HUES6 (cell line): ENCODE results near the gene DOCK1.

ENCODE experiments used
- H3K27ac ChIP-seq: 2 replicates; pipeline ENCODE4 v1.7.0; 2013; ENCODE audit warnings: low read depth, mild to moderate bottlenecking, low read length, inconsistent platforms
- H3K27me3 ChIP-seq: 2 replicates; pipeline ENCODE4 v1.6.1; 2013; ENCODE audit warnings: low read length; ENCODE audit not compliant: control insufficient read depth, insufficient read depth
- H3K36me3 ChIP-seq: 2 replicates; pipeline ENCODE4 v1.6.1; 2013; ENCODE audit warnings: low read length; ENCODE audit not compliant: control insufficient read depth, insufficient read depth
- H3K4me1 ChIP-seq: 2 replicates; pipeline ENCODE4 v1.6.1; 2013; ENCODE audit warnings: low read length; ENCODE audit not compliant: control insufficient read depth, insufficient read depth
- H3K4me3 ChIP-seq: 2 replicates; pipeline ENCODE4 v1.5.1; 2013; ENCODE audit warnings: low read depth, low read length
- H3K9ac ChIP-seq: one replicate; pipeline ENCODE4 v1.6.1; 2013; ENCODE audit warnings: mild to moderate bottlenecking, low read length
- H3K9me3 ChIP-seq: 2 replicates; pipeline ENCODE4 v1.6.1; 2013; ENCODE audit warnings: low read depth, low read length; ENCODE audit not compliant: control insufficient read depth, insufficient read depth

Gene DOCK1

DNA sequence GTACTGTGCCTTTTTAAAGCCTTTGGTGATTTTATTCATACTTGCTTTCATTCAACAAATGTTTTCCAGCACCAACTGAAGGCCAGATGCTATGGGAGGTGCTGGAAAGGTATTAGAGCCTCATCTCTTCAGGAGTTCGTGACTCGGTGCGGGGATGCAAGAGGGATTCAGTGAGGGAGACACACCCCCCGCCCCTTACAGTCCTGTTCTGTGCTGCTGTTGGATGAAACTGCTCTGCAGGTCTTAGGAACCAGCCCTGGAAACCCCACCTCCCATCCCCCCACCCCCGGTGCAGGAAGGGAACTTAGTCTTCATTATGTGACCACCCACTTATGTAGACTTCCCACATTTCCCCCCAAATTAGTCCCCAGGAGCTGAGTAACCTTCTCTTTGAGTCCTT is 180.7 kb downstream of the DOCK1 start:
- Histone ChIP-seq H3K27me3 (no peaks in the 10 kb centered on the region), H3K9ac (no peak overlapping the region), H3K36me3 (peaks cover 22% of the 10 kb centered on the region), H3K4me3 (no peak overlapping the region), H3K27ac (no peak overlapping the region), H3K4me1 (no peaks in the 10 kb centered on the region), H3K9me3 (0 out of 2 replicates have a peak, but pooled peaks cover 2% of the 10 kb centered on the region)

GRCh38 chr10:127088908-127089307 is 183.7 kb downstream of the DOCK1 start:
- no peak overlapping the region for H3K27ac ChIP-seq
- H3K27me3 ChIP-seq = no peaks in the 10 kb centered on the region
- H3K4me1 ChIP-seq = no peaks in the 10 kb centered on the region
- H3K36me3 ChIP-seq = no peaks in the 10 kb centered on the region
- H3K4me3 ChIP-seq = no peak overlapping the region
- no peak overlapping the region for H3K9ac ChIP-seq
- no peaks in the 10 kb centered on the region for H3K9me3 ChIP-seq

GRCh38 chr10:127089446-127089845 is 184.2 kb downstream of the DOCK1 start:
- Histone ChIP-seq H3K27me3 (no peaks in the 10 kb centered on the region), H3K4me3 (no peak overlapping the region), H3K27ac (no peak overlapping the region), H3K9me3 (no peaks in the 10 kb centered on the region), H3K9ac (no peak overlapping the region), H3K36me3 (no peaks in the 10 kb centered on the region), H3K4me1 (no peaks in the 10 kb centered on the region)

DNA sequence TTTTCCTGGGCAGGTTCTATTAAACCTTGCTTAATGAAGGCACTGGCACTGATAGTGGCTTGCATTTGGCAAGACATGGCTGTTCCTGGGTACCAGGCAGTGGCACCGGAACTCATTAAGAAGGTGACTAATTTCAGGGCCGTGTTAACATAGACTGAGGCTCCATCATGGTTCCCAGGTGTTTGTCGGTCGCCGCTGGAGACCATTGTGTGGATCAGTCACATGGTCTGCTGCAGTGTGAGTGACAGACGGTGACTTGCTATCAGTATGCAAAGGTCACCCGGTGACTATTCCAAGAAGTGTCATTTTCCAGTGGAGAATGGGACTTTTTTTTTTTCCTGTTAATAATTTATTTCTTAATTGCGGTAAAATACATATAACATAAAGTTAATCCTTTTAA is 184.9 kb downstream of the DOCK1 start:
- no peaks in the 10 kb centered on the region for H3K27me3 ChIP-seq
- H3K4me1 ChIP-seq = no peaks in the 10 kb centered on the region
- H3K4me3 ChIP-seq = no peak overlapping the region
- 0 out of 2 replicates have a peak, but pooled peaks cover 2% of the 10 kb centered on the region for H3K36me3 ChIP-seq
- H3K27ac ChIP-seq = no peak overlapping the region
- no peaks in the 10 kb centered on the region for H3K9me3 ChIP-seq
- H3K9ac ChIP-seq = no peak overlapping the region

DNA sequence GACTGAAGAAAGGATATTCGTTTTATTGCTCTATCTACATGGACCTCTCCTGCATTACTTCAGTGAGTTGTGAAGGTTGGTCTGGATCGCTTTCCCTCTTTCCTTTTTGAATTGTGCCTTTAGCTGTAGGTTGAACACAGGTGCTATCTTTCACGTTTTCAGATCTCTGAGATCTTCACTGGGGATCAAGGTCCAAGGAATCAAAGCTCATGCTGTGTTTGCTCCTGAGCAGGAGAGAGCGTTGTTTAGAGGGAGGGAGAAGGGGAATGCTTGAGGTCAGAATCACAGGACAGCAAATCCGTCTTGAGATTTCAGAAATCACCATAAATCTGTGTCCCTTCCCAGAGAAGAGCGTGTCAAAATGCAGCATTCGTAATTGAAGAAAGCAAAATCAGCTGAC is 186.1 kb downstream of the DOCK1 start:
- no peak overlapping the region for H3K4me3 ChIP-seq
- H3K36me3 ChIP-seq = peaks cover 9% of the 10 kb centered on the region
- H3K27me3 ChIP-seq = no peaks in the 10 kb centered on the region
- H3K27ac ChIP-seq = no peak overlapping the region
- no peaks in the 10 kb centered on the region for H3K4me1 ChIP-seq
- no peaks in the 10 kb centered on the region for H3K9me3 ChIP-seq
- H3K9ac ChIP-seq = no peak overlapping the region

- Histone ChIP-seq H3K27me3 (no peaks in the 10 kb centered on the region), H3K4me1 (no peaks in the 10 kb centered on the region), H3K36me3 (peaks cover 12% of the 10 kb centered on the region), H3K9ac (no peak overlapping the region), H3K9me3 (no peaks in the 10 kb centered on the region), H3K27ac (no peak overlapping the region), H3K4me3 (no peak overlapping the region)
These were observed 187.7 kb downstream of the DOCK1 start for GRCh38 chr10:127092916-127093315.

GRCh38 chr10:127094984-127095383 is 189.8 kb downstream of the DOCK1 start:
- Histone ChIP-seq H3K9ac (no peak overlapping the region), H3K27me3 (no peaks in the 10 kb centered on the region), H3K27ac (no peak overlapping the region), H3K9me3 (no peaks in the 10 kb centered on the region), H3K4me3 (no peak overlapping the region), H3K4me1 (no peaks in the 10 kb centered on the region), H3K36me3 (peaks cover 19% of the 10 kb centered on the region)

DNA sequence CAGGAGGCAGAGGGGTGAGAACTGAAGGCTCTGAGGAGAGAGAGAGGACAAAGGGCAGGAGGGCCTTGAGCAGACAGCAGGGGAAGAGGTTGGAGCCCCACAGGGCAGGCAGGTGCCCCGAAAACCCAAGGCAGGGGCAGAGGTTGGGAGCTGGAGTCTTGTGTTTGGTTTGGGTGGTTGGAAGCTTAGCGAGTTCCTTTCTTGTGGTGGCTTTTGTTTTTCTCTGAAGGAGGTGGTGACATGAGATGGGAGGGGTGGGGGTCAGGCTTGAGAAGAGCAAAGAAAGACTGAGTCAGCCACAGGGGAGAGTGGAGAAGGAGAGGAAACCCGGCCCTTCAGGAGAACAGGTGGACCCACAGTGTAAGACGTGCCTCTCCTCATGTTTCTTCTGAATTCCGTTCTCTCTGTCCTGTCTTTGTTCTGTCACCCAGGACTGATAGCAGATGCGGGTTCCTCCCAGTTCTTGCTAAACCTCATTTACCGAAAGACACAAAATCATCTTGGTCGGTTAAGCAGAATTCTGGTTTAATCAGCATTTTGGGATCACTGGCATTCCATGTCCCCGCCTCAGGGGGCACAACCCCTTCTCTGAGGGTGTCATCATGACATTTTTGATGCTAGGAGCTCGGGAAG is 195.9 kb downstream of the DOCK1 start:
- Histone ChIP-seq H3K27me3 (no peaks in the 10 kb centered on the region), H3K27ac (no peak overlapping the region), H3K4me3 (no peak overlapping the region), H3K4me1 (peaks cover 6% of the 10 kb centered on the region; the same call in 1 of the 2 replicates), H3K36me3 (peaks cover 14% of the 10 kb centered on the region), H3K9ac (no peak overlapping the region), H3K9me3 (no peaks in the 10 kb centered on the region)

GRCh38 chr10:127102176-127102575 is 196.9 kb downstream of the DOCK1 start:
- H3K27me3 ChIP-seq = no peaks in the 10 kb centered on the region
- no peak overlapping the region for H3K9ac ChIP-seq
- peaks cover 6% of the 10 kb centered on the region; the same call in 1 of the 2 replicates for H3K4me1 ChIP-seq
- peaks cover 19% of the 10 kb centered on the region for H3K36me3 ChIP-seq
- no peaks in the 10 kb centered on the region for H3K9me3 ChIP-seq
- no peak overlapping the region for H3K27ac ChIP-seq
- H3K4me3 ChIP-seq = no peak overlapping the region

- Histone ChIP-seq H3K9me3 (no peaks in the 10 kb centered on the region), H3K4me1 (no peaks in the 10 kb centered on the region), H3K27ac (no peak overlapping the region), H3K27me3 (no peaks in the 10 kb centered on the region), H3K4me3 (no peak overlapping the region), H3K36me3 (peaks cover 21% of the 10 kb centered on the region), H3K9ac (no peak overlapping the region)
These were observed 209.9 kb downstream of the DOCK1 start for GRCh38 chr10:127115100-127115499.

GRCh38 chr10:127117125-127117524 is 211.9 kb downstream of the DOCK1 start:
- Histone ChIP-seq H3K4me1 (no peaks in the 10 kb centered on the region), H3K27me3 (no peaks in the 10 kb centered on the region), H3K36me3 (peaks cover 9% of the 10 kb centered on the region; the same call in 1 of the 2 replicates), H3K4me3 (no peak overlapping the region), H3K27ac (no peak overlapping the region), H3K9me3 (no peaks in the 10 kb centered on the region), H3K9ac (no peak overlapping the region)
